ENCODE results near the gene RASSF1. TPM values are rescaled to one million over a fixed set of nuclear protein-coding genes. Genes with fewer than 3 reads are reported as not detected.
"Not testable (repeated sequence)": the region's sequence is repeated elsewhere in the genome, so short reads cannot be mapped to it uniquely, and the experiment has no call there.

Gene RASSF1
- total RNA-seq, 1 donor from 2014 or later: 28.6 TPM

GRCh38 chr3:50284121-50284520 lies 56.5 kb downstream of the RASSF1 start:
- DNase-seq: not testable (repeated sequence)

Other genes with a start within 250 kb of the RASSF1 start
- 23.3 TPM for gene SEMA3F, start 185.5 kb downstream of the RASSF1 start, total RNA-seq
- 0.20 TPM for gene GNAT1, start 149.2 kb downstream of the RASSF1 start, total RNA-seq
- gene SLC38A3, start 135.6 kb downstream of the RASSF1 start, total RNA-seq: 0.79 TPM
- gene GNAI2, start 104.6 kb downstream of the RASSF1 start, total RNA-seq: 102 TPM
- gene SEMA3B, start 71.7 kb downstream of the RASSF1 start, total RNA-seq: 21.8 TPM
- gene LSMEM2, start 61.7 kb downstream of the RASSF1 start, total RNA-seq: 2.7 TPM
- 32.7 TPM for gene IFRD2, start 48.4 kb downstream of the RASSF1 start, total RNA-seq
- gene HYAL3, start 41.4 kb downstream of the RASSF1 start, total RNA-seq: 2.7 TPM
- gene NAA80, start 41.4 kb downstream of the RASSF1 start, total RNA-seq: 2.2 TPM
- 1.1 TPM for gene HYAL1, start 37.3 kb downstream of the RASSF1 start, total RNA-seq
- 28.6 TPM for gene HYAL2, start 18.1 kb downstream of the RASSF1 start, total RNA-seq
- gene TUSC2, start 12.6 kb downstream of the RASSF1 start, total RNA-seq: 5.8 TPM
- 0.89 TPM for gene ZMYND10, start 4.9 kb upstream of the RASSF1 start, total RNA-seq
- 13.6 TPM for gene NPRL2, start 9.9 kb upstream of the RASSF1 start, total RNA-seq
- 12.2 TPM for gene CYB561D2, start 10.0 kb upstream of the RASSF1 start, total RNA-seq
- 18.9 TPM for gene TMEM115, start 18.7 kb upstream of the RASSF1 start, total RNA-seq
- 1.4 TPM for gene CACNA2D2, start 162.8 kb upstream of the RASSF1 start, total RNA-seq
- 7.2 TPM for gene C3orf18, start 226.9 kb upstream of the RASSF1 start, total RNA-seq
- gene HEMK1, start 228.7 kb upstream of the RASSF1 start, total RNA-seq: 5.4 TPM

Data from skin of body (tissue), 2 donors.